Measurements from ENCODE around the gene CETN2.

DNA sequence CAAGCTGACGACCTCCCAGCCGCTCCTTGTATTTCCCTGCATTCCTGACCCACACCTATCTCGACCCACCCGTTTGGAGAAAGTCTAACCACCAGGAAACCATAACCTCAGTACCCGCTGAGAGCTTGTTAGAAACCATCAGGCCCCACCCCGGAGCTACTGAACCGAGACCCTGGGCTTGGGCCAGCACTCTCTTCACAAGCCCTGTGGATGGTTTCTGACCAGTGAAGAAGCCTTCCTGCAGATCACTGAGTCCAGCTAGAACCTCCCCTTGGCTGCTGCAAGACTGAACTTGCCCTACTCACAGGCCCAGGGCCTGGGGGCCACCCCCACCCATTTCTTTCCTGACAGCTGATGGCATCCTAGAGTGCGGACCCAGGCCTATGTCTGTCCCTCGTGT is 40.7 kb upstream of the CETN2 start:
- TF ChIP-seq POLR2A (IDR thresholded peaks at IDR 0.05): no peak
- TF ChIP-seq, protein P1, sequence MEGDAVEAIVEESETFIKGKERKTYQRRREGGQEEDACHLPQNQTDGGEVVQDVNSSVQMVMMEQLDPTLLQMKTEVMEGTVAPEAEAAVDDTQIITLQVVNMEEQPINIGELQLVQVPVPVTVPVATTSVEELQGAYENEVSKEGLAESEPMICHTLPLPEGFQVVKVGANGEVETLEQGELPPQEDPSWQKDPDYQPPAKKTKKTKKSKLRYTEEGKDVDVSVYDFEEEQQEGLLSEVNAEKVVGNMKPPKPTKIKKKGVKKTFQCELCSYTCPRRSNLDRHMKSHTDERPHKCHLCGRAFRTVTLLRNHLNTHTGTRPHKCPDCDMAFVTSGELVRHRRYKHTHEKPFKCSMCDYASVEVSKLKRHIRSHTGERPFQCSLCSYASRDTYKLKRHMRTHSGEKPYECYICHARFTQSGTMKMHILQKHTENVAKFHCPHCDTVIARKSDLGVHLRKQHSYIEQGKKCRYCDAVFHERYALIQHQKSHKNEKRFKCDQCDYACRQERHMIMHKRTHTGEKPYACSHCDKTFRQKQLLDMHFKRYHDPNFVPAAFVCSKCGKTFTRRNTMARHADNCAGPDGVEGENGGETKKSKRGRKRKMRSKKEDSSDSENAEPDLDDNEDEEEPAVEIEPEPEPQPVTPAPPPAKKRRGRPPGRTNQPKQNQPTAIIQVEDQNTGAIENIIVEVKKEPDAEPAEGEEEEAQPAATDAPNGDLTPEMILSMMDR (IDR thresholded peaks at IDR 0.05): no peak

Measured in lower leg skin (tissue), 3 donors.